Tibial nerve (tissue), 4 donors: ENCODE measurements around the gene BACE2. TPM values are rescaled to one million over a fixed set of nuclear protein-coding genes. Genes with fewer than 3 reads are reported as not detected.

Experiments used
- DNase-seq, 2 donors: peaks; one replicate each; pipeline ENCODE4 v3.0.0-alpha.2; 2019; ENCODE audit warnings: low spot score in 2 of 2
- H3K27ac ChIP-seq, 4 donors: fragments of 200-600 bp; sonication (generic) in 3 of 4; one replicate each; pipeline ENCODE4 v1.5.1; 2017 to 2019; ENCODE audit warnings: mild to moderate bottlenecking in 1 of 4
- H3K27me3 ChIP-seq, 2 donors: fragments of 200-600 bp; sonication (generic) in 1 of 2; one replicate each; pipeline versions ENCODE4 v1.5.1 to v1.6.0; 2017 to 2019
- H3K36me3 ChIP-seq, 3 donors: fragments of 200-600 bp; sonication (generic); one replicate each; pipeline ENCODE4 v1.5.1; 2018 to 2019
- H3K4me1 ChIP-seq, 4 donors: fragments of 200-600 bp; sonication (generic) in 3 of 4; one replicate each; pipeline ENCODE4 v1.5.1; 2017 to 2019
- H3K4me3 ChIP-seq, 4 donors: fragments of 200-600 bp; sonication (generic) in 3 of 4; one replicate each; pipeline ENCODE4 v1.5.1; 2017 to 2019; ENCODE audit warnings: mild to moderate bottlenecking in 1 of 4, moderate library complexity in 1 of 4
- H3K9me3 ChIP-seq, 4 donors: fragments of 200-600 bp; sonication (generic) in 3 of 4; one replicate each; pipeline ENCODE4 v1.5.1; 2017 to 2019
- EP300 ChIP-seq, 2 donors: sonication (generic); formaldehyde crosslinking; IDR thresholded peaks; one replicate each; pipeline ENCODE4 v1.6.1; 2017; ENCODE audit warnings: antibody characterized with exemption in 2 of 2, mild to moderate bottlenecking in 1 of 2
- POLR2A ChIP-seq, 2 donors: fragments of 450-650 bp; IDR thresholded peaks; one replicate each; pipeline ENCODE4 v1.6.1; 2017; ENCODE audit warnings: antibody characterized with exemption in 2 of 2, mild to moderate bottlenecking in 2 of 2, moderate library complexity in 2 of 2
- WGBS, 2 donors: methylation state at CpG; one replicate each; pipeline ENCODE4 v1.1.5; 2018; 5-methylcytosine and 5-hydroxymethylcytosine counted together
- total RNA-seq, 4 donors: library from RNA; depleted of rRNA; stranded (reverse); fragments of >200 nt; gene quantifications; one replicate each; pipeline ENCODE4 v1.1.0, GENCODE V29; 2016
- TF ChIP-seq, protein P1 (sequence below), 5 experiments: fragments of 200-600 bp in 3 of 5; fragments of 450-650 bp in 2 of 5; sonication (generic) in 3 of 5; IDR thresholded peaks; one replicate each; pipeline ENCODE4 v1.5.1; 2016 to 2019; ENCODE audit warnings: antibody characterized with exemption in 5 of 5, mild to moderate bottlenecking in 3 of 5, moderate library complexity in 2 of 5

BACE2 gene
- total RNA-seq, 4 donors from 2014 or later = 69.5 to 96.9 (median 79.2) TPM

GRCh38 chr21:41147096-41147978, 20.6 kb upstream of the BACE2 start:
- no peak overlapping the region for H3K27ac ChIP-seq
- WGBS, 2 donors = 78% methylated on average over 13 of the region's 13 CpGs
- no peaks in the 10 kb centered on the region for H3K27me3 ChIP-seq
- H3K4me3 ChIP-seq = no peak overlapping the region
- H3K4me1 ChIP-seq = peaks cover 0 to 3% (median 0%) of the 10 kb centered on the region in 4 donors
- no peak for TF ChIP-seq EP300 (IDR thresholded peaks at IDR 0.05)
- TF ChIP-seq, protein P1, sequence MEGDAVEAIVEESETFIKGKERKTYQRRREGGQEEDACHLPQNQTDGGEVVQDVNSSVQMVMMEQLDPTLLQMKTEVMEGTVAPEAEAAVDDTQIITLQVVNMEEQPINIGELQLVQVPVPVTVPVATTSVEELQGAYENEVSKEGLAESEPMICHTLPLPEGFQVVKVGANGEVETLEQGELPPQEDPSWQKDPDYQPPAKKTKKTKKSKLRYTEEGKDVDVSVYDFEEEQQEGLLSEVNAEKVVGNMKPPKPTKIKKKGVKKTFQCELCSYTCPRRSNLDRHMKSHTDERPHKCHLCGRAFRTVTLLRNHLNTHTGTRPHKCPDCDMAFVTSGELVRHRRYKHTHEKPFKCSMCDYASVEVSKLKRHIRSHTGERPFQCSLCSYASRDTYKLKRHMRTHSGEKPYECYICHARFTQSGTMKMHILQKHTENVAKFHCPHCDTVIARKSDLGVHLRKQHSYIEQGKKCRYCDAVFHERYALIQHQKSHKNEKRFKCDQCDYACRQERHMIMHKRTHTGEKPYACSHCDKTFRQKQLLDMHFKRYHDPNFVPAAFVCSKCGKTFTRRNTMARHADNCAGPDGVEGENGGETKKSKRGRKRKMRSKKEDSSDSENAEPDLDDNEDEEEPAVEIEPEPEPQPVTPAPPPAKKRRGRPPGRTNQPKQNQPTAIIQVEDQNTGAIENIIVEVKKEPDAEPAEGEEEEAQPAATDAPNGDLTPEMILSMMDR (IDR thresholded peaks at IDR 0.05) = no peak
- H3K9me3 ChIP-seq = no peaks in the 10 kb centered on the region
- H3K36me3 ChIP-seq = no peaks in the 10 kb centered on the region
- no peak for DNase-seq

- Histone ChIP-seq H3K4me3 (no peak overlapping the region), H3K27ac (no peak overlapping the region), H3K27me3 (no peaks in the 10 kb centered on the region), H3K36me3 (no peaks in the 10 kb centered on the region), H3K4me1 (no peaks in the 10 kb centered on the region), H3K9me3 (no peaks in the 10 kb centered on the region)
- no peak for DNase-seq
- TF ChIP-seq POLR2A (IDR thresholded peaks at IDR 0.05) = no peak
- TF ChIP-seq EP300 (IDR thresholded peaks at IDR 0.05) = no peak
- TF ChIP-seq, protein P1 (IDR thresholded peaks at IDR 0.05) = no peak
- WGBS, 2 donors = 50 to 57% methylated on average over 6 of the region's 6 CpGs
Measured at GRCh38 chr21:41147979-41148355, 20.0 kb upstream of the BACE2 start.

- no peak for DNase-seq
- Histone ChIP-seq H3K27me3 (no peaks in the 10 kb centered on the region), H3K36me3 (no peaks in the 10 kb centered on the region), H3K9me3 (no peaks in the 10 kb centered on the region), H3K4me3 (no peak overlapping the region), H3K27ac (no peak overlapping the region), H3K4me1 (no peaks in the 10 kb centered on the region)
- no peak for TF ChIP-seq EP300 (IDR thresholded peaks at IDR 0.05)
- TF ChIP-seq POLR2A (IDR thresholded peaks at IDR 0.05) = no peak
- TF ChIP-seq, protein P1 (IDR thresholded peaks at IDR 0.05) = no peak
- WGBS, 2 donors = 90 to 95% methylated on average over 11 of the region's 11 CpGs
Measured at GRCh38 chr21:41148798-41149197, 19.2 kb upstream of the BACE2 start.

DNA sequence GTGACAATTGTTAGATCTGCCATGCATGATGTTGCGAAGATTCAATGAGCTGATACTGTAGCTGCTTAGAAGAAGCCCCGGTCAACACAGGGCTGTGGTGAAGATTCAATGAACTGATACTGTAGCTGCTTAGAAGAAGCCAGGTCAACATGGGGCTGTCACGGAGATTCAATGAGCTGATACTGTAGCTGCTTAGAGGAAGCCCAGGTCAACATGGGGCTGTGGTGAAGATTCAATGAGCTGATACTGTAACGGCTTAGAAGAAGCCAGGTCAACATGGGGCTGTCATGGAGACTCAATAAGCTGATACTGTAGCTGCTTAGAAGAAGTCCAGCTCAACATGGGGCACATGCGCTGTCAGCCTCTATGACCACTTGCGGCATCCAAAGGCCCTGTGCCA, 18.8 kb upstream of the BACE2 start:
- Histone ChIP-seq H3K27ac (no peak overlapping the region), H3K4me3 (no peak overlapping the region), H3K9me3 (no peaks in the 10 kb centered on the region), H3K27me3 (no peaks in the 10 kb centered on the region), H3K4me1 (no peaks in the 10 kb centered on the region), H3K36me3 (no peaks in the 10 kb centered on the region)
- DNase-seq = no peak
- 79 to 81% methylated on average over 6 of the region's 6 CpGs for WGBS, 2 donors
- TF ChIP-seq EP300 (IDR thresholded peaks at IDR 0.05) (no peak), POLR2A (IDR thresholded peaks at IDR 0.05) (no peak)
- TF ChIP-seq, protein P1 (IDR thresholded peaks at IDR 0.05) = no peak

- no peak overlapping the region for H3K27ac ChIP-seq
- no peaks in the 10 kb centered on the region for H3K9me3 ChIP-seq
- WGBS, 2 donors = 52 to 79% methylated on average over 1 of the region's 1 CpG
- TF ChIP-seq POLR2A (IDR thresholded peaks at IDR 0.05) (no peak), EP300 (IDR thresholded peaks at IDR 0.05) (no peak)
- TF ChIP-seq, protein P1 (IDR thresholded peaks at IDR 0.05) = no peak
- no peak for DNase-seq
- no peaks in the 10 kb centered on the region for H3K36me3 ChIP-seq
- no peak overlapping the region for H3K4me3 ChIP-seq
- no peaks in the 10 kb centered on the region for H3K27me3 ChIP-seq
- H3K4me1 ChIP-seq = no peaks in the 10 kb centered on the region
Measured at GRCh38 chr21:41152147-41152546, 15.8 kb upstream of the BACE2 start.
